GM12874 (cell line): Measurements from ENCODE around the gene ITGB2.

Experiments
- TF ChIP-seq, protein P1 (sequence below): IDR thresholded peaks from 2 replicates; pipeline ENCODE4 v1.5.1; 2011; ENCODE audit warnings: low read depth, mild to moderate bottlenecking, control low read depth, low read length, moderate library complexity; ENCODE audit not compliant: insufficient read depth

Gene ITGB2

DNA sequence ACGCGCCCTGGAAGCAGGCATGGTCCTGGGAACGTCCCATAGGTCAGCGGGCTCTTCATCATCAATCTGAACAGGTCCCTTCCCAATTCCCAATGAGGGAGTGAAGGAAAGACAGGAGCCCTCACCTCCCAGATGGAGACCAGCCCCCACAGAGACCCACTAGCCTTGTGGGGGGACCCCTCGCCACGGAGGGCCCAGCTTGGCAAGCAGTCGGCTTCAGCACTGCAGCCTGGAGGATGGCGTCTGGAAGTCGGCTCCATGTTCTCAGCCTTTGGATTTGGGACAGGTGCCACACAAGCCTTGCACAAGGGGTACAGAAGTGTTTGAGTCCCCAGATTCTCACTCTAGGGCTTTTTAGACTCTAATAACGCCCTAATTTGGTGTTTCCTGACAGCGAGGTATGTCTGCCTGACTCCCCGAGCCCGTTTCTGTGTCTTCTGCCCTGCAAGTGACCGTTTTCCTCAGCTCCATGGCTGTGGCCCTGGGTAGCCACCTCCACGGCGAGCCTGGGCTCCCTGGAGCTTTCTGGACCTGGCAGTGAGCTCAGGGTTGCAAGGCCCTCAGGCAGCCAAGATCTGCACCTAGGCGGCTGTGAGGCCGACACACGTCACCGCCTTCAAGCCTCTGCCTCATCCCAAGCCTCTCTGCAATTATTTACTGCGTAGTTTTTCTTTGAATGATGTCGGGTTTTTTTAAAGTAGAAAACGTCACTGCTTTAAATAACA, 77.8 kb downstream of the ITGB2 start:
- TF ChIP-seq, protein P1, sequence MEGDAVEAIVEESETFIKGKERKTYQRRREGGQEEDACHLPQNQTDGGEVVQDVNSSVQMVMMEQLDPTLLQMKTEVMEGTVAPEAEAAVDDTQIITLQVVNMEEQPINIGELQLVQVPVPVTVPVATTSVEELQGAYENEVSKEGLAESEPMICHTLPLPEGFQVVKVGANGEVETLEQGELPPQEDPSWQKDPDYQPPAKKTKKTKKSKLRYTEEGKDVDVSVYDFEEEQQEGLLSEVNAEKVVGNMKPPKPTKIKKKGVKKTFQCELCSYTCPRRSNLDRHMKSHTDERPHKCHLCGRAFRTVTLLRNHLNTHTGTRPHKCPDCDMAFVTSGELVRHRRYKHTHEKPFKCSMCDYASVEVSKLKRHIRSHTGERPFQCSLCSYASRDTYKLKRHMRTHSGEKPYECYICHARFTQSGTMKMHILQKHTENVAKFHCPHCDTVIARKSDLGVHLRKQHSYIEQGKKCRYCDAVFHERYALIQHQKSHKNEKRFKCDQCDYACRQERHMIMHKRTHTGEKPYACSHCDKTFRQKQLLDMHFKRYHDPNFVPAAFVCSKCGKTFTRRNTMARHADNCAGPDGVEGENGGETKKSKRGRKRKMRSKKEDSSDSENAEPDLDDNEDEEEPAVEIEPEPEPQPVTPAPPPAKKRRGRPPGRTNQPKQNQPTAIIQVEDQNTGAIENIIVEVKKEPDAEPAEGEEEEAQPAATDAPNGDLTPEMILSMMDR = no peak

DNA sequence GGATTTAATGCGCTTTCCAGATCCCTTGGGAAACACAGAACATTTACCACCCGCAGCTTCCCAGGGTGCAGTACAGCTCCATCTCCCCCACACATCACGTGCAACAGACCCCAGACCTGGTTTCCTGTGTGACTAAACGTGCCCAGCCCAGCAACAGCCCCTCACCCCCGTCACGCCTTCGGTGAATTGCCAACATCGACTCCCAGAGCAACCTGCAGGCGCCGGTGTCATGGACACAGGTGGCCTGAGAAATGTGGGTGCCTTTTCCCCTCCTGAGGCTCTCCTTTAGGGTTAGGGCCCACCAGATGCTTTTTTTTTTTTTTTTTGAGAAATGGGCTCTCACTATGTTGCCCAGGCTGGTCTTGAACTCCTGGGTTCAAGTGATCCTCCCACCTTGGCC, 78.6 kb downstream of the ITGB2 start:
- TF ChIP-seq, protein P1 = no peak

DNA sequence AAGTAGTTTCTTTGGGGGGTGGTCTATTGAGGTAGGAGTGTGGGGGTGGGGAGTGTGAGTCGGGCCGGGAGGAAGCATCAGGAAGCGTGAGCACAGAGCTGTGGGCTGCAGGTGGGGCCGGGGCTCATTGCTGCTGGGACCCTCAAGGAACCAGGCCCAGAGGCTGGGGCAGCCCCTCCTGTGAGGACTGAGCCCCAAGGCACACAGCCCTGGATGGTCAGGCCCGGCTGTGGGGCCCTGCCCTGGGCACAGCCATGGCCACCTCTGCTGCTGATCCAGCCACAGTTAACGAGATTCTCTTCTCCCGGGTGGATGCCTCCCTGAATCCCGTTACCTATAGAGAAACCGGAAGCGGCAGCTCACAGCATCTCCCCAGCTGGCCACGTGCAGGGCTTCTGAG, 79.9 kb downstream of the ITGB2 start:
- TF ChIP-seq, protein P1 = no peak

DNA sequence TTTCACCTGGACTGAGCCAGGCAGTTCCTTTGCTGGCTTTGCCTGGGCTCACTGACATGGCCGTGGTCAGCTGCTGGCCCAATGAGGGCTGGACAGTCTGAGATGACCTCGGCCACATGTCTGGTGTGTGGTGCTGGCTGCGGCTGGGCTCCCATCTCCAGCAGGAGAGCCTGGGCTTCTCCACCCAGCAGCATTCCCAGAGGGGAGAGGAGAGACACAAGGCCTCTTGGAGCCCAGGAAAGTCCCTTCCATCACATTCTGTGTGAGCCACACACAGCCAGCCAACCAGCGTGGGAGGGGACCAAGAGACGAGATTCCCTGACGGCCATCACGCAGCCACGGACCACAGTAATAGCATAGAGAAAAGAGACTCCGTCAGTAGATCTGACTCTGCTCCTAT, 81.7 kb downstream of the ITGB2 start:
- TF ChIP-seq, protein P1 = no peak

DNA sequence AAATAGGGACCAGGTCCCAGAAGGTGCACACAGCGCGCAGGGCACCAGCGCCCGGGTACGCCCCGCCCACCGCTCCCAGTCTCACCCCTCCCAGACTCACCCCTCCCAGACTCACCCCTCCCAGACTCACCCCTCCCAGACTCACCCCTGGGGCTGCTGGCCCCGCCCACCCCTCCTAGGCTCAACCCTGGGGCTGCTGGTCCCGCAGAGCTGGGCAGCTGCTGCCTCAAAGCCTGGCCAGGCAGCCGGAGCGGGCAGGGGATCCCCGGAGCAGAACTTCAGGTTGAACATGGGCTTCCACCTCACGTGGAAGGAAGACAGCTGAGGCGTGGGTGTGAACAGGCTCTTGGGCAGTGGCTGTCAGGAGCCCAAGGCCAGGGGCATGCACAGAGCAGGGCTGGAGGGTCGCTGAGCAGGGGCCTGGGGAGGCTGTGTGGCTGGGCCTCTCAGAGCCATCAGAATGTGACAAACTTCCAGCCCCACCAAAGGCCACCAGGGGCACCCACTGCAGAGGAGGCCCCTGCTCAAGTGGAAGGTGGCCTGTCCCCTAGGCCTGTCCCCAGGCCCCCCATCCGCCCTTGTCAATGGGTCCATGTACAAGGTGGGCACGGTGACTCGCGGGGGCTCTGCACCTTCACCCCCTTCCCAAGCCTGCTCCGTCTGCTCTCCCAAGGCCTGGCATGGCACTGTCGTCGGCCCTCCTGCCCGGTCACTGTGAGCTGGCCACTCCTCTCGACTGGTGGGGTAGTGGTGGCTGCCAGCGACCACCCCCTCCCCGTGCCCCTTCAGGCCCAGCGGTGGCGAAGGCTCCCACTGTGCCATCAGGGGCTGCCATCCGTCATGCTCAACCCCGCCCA, 82.4 kb downstream of the ITGB2 start:
- TF ChIP-seq, protein P1 = no peak

DNA sequence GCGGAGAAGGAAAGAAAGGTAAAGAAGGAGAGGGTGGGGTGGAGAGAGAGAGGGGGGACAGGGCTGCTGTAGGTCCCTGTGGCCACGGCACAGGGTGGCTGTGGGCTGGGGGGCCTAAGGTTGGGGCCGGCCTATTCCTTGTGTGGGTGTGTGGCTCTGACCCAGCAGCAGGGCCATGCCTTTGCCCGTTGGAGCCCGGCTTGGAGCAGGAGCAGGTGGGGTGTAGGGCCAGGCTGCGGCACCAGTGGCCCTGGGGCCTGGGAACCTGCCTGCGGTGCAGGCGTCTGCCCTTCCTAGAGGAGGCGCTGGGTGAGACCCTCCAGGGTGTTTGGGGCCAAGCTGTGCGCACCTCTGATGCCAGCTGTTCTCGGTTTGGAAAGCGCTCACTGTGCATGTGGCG, 83.2 kb downstream of the ITGB2 start:
- TF ChIP-seq, protein P1 = no peak

DNA sequence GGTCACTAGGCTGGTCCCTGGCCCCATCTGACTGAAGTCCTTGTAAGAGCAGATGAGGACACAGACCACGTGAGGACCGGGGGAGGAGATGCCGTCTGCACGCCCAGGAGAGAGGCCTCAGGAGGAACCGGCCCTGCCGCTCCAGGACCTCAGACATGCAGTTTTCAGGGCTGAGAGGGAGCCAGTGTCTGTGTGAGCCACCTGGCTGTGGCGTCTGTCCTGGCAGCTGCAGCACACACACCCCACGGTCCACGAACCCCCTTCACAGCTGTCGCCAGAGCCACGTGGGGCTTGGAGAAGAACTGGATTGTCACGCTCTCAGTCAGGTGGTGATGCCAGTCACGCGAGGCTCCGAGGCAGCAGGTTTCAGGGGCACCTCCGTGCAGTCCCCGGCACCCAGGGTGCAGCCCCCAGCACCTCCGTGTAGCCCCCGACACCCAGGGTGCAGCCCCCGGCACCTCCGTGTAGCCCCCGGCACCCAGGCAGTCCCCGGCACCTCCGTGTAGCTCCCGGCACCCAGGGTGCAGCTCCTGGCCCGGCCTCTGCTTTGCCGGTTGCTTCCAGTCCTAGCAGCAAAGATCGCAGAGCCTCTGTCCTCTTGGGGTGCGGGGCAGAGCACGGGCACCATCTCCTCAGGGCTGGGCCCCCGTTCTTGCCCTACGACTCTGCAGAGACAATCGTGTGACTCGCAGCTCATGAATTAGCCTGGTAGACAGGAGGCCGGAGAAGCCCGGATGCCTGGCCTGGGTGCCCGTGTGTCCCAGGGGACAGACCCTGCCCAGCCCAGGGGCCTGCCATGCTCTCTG, 83.8 kb downstream of the ITGB2 start:
- TF ChIP-seq, protein P1 = no peak
